HTERT RPE-1 (cell line): Measurements from ENCODE around the gene ABCC6.
"Not testable (repeated sequence)": the region's sequence is repeated elsewhere in the genome, so short reads cannot be mapped to it uniquely, and the experiment has no call there.

Source experiments
- in situ Hi-C: fragments of 300-500 bp; cut with MboI; formaldehyde crosslinking; loops from 4 replicates; pipeline ENCODE4 v1.14.3; 2020; ENCODE audit warnings: low sequenced_read_pairs

ABCC6 gene

DNA sequence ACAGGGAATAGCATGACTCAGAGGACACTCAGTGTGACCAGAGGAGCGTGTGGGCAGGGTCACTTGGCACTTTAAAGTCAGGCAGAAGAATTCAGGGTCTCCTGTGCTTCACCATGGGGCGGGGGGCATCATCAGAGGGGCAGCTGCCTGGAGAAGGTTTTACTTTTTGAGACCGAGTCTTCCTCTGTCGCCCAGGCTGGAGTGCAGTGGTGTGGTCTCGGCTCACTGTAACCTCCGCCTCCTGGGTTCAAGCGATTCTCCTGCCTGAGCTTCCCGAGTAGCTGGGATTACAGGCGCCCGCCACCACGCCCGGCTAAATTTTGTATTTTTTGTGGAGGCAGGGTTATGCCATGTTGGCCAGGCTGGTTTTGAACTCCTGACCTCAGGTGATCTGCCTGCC lies 32.3 kb downstream of the ABCC6 start:
- in situ Hi-C loops, result not testable (repeated sequence)

DNA sequence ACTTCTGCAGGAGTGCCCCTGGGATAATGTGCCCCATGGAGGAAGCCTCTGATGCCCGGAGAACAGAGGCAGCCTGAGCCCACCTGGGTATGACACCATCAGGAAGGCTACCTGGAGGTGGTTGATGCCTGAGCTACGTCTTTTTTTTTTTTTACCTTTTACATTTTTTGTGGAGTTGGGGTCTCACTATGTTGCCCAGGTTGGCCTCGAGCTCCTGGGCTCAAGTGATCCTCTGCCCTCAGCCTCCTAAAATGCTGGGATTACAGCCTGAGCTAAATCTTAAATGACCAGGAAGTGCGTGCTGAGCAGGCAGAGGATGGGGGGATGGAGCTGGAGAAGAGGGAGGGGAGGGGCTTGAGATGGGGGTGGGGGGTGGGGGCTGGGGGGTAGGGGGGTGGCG lies 32.7 kb downstream of the ABCC6 start:
- in situ Hi-C loops, result no loop called here

DNA sequence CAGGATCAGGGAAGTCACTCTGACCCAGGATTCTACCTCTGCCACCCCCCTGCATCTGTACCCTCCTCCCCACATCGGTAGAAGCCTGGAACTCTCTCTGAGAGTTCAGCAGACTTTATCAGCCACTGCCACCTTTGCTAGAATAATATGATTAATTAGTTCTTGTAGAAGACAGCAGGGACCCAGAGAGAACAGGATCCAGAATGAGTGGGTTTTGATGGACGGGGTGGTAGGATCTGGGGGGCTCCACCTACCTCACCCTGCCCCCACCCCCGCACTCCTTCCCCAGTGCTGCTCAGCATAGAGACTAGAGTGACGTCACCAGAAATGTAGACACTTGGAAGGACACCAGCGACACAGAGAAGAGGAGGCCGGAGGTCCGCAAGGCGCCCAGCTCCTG lies 33.5 kb downstream of the ABCC6 start:
- in situ Hi-C loops, result no loop called here

- in situ Hi-C loops, result no loop called here
These were observed 34.5 kb downstream of the ABCC6 start for GRCh38 chr16:16188827-16189226.

DNA sequence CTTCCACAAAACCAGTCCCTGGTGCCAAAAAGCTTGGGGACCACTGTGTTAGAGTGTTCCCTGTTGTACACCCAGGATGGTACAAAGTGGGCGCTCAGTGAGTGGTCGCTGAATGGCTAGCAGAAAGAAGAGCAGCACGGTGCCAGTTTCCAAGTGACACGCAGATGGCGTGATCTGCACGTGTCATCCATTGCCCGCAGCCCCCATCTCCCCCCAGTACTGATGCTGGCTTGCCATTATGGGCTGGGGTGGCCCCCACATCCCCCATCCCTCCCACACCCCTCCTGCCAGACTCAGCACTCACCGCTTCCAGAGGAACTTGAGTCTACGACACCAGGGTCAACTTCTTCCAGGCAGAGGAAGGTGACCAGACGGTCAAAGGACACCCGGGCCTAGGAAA lies 36.5 kb downstream of the ABCC6 start:
- in situ Hi-C loops, result no loop called here

- in situ Hi-C loops, result no loop called here
These were observed 38.2 kb downstream of the ABCC6 start for GRCh38 chr16:16185095-16185494.

- in situ Hi-C loops, result no loop called here
These were observed 38.7 kb downstream of the ABCC6 start for GRCh38 chr16:16184594-16184993.

- in situ Hi-C loops, result no loop called here
These were observed 39.7 kb downstream of the ABCC6 start for GRCh38 chr16:16183562-16183961.

DNA sequence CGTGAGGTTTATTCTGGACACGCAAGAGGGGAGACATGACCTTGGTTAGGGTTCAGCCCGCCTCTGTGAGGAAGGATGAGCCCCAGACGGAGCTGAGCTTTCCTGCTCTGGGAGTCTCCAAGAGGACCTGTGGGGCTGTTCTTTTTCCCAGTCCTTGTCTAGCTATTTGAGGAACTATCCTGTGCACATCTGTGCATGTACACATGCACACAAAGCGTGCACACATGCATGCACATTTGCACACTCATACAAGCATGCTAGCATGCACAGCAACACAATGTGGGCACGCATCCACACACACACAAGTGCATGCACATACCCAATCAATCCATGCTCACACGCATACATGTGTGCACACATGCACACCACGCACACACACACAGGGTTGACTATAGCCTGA lies 40.4 kb downstream of the ABCC6 start:
- in situ Hi-C loops, result no loop called here

GRCh38 chr16:16181748-16182147 lies 41.5 kb downstream of the ABCC6 start:
- in situ Hi-C loops, result not testable (repeated sequence)

DNA sequence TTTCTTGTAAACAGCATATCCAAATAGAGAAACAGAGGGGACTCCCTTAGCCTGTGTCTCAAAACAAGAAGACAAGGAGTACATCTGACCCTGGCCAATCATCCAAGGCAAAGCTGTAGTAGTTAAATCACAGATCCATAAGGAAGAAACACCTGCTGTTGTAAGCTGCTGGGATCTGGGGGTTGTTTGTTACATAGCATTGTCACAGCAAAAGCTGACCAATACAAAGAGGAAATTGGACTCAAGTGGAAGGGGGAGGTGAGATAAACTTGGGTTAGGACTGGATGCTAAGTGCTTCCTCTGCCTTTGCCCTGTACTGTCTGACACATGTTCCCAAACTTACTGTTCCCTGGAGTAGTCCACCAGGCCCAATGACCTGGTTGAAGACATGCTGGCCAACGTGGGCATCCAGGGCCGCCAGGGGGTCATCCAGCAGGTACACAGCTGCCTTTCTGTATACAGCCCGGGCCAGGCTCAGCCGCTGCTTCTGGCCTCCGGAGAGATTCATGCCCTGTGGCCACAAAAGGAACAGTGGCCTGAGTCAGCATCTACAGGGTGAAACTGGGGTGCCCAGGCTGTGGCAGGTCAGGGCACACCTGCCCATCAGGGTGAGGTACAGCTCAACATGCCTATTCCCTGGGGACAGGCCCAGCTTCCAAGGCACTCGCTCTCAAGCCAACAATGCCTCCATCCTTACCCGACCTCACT lies 44.7 kb downstream of the ABCC6 start:
- in situ Hi-C loops, result no loop called here

- in situ Hi-C loops, result no loop called here
These were observed 47.0 kb downstream of the ABCC6 start for GRCh38 chr16:16176328-16176727.

GRCh38 chr16:16175296-16175695 lies 48.0 kb downstream of the ABCC6 start:
- in situ Hi-C loops, result no loop called here

DNA sequence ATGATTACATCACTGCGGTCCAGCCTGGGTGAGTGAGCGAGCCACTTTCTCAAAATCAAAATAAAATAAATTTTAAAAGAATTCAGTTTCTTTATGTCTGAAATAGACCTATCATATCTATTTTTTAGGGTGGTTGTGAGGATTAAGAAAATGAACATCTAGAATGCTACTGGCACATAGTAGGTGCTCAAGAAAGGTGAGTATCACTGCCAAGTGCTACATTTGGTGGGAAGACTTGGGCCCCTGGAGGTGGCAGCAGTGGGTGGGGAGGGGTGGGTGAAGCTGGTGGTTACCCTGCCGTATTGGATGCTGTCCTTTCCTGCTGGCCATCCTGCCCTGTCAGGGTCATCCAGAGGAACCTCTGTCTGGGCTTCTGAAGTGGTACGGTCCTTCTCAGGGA lies 50.3 kb downstream of the ABCC6 start:
- in situ Hi-C loops, result no loop called here

- in situ Hi-C loops, result no loop called here
These were observed 51.9 kb downstream of the ABCC6 start for GRCh38 chr16:16171332-16171919.

DNA sequence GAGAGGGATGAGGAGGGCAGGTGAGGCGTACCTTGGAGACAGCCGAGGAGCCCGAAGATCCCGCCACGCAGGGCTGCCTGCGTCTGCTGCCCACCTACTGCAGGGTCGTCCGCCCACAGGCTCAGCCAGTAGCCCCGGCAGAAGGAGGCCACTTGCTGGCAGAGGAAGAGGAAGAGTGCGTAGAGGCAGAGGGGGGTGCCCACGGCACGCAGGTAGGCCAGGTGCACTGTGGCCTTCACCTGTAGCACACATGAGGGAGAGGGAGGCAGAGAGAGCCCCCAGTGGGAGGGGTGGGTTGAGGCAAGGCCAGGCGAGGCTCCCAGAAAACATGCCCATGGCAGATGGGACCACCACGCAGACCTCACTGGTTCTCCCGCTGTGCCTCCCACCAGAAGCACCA lies 53.7 kb downstream of the ABCC6 start:
- in situ Hi-C loops, result no loop called here

DNA sequence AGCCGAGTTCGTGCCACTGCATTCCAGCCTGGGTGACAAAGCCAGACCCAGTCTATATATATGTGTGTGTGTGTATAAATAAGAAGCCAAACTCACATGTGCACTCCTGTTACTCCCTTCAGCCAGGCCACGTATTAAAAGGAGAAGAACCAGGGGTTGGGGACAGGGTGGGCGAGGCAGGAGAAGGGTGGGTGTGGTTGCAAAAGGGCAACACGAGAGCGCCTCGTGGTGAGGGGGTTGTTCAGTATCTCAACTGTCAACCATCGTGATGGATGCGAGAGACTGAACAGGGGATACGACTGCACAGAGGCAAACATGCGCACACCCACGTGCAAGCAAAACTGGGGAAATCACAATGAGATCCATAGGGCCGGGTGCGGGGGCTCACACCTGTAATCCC lies 54.9 kb downstream of the ABCC6 start:
- in situ Hi-C loops, result no loop called here

DNA sequence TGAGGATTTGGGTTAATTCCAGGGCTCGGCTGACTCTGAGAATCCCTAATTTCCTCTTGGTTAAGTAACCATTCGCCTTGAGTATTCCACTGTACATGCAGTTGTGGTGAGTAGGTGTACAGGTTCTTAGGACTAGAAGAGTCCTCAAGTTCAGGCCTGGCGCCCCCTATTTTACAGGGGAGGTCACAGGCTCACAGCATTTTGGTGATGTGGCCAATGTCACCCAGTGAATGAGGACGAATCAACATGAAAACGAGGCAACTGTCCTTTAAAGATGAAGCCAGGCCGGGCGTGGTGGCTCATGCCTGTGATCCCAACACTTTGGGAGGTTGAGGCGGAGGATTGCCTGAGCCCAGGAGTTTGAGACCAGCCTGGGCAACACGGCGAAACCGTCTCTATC lies 55.4 kb downstream of the ABCC6 start:
- in situ Hi-C loops, result no loop called here

DNA sequence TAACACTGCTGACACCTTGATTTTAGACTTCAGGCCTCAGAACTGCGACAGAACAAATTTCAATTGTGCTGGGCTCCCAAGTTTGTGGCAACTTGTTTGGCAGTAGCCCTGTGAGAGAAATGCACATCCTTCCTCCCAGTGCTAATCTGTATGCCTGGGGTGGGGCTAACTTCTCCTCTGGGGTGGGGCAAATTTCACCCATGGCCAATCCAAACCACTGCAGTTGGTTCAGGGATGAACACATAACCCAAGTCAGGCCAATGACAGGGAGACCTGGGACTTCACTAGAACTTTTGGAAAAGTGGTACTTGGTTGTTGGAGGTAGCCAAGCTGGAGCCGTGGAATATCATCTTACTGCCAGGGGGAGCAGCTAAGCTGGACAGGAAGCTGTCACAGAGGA lies 56.3 kb downstream of the ABCC6 start:
- in situ Hi-C loops, result no loop called here

- in situ Hi-C loops, result no loop called here
These were observed 57.2 kb downstream of the ABCC6 start for GRCh38 chr16:16166085-16166484.

GRCh38 chr16:16164243-16164642 lies 59.1 kb downstream of the ABCC6 start:
- in situ Hi-C loops, result no loop called here

DNA sequence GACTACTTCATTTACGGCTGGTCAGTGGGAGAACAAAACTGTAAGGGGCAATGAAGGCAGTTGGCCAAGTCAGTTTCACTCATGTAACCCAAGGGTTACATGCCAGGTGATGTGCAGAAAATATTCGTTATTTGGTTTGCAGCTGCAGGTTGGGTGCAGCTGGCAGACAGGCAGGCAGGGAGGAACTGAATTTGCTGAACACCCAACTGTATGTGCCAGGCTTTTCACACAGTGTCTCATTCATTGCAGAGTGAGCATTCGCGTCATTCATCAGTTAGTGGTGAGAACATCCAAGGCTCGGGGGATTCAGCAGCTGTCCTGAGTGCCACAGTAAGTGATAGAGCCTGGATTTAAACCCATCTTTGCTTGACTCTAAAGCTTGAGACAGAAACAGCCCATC lies 59.7 kb downstream of the ABCC6 start:
- in situ Hi-C loops, result no loop called here

DNA sequence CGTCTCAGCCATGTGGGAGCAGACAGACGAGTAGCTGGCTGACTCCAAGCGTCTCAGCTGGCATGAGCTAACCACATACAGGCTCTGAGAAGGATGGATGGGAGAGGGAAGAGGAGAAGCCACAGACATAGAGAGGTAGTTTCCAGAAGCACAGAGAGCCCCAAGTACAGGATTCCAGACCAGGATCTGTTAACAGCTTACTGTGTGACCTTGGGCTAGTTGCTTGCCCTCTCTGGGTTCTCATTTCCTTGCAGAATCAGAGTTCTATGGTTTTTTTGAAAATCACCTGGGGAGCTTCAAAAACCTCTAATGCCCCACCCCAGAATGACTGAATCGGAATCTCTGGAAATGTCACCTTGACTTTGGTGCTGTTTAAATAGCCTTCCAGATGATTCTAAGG lies 60.2 kb downstream of the ABCC6 start:
- in situ Hi-C loops, result no loop called here
